SU-DHL-6 (cell line): ENCODE measurements around the gene RTL9.

Experiments used
- CTCF ChIP-seq: fragments of 200-600 bp; sonication (generic); IDR thresholded peaks from one replicate; pipeline ENCODE4 v1.5.1; 2017; ENCODE audit warnings: antibody characterized with exemption, mild to moderate bottlenecking, low read length, moderate library complexity; ENCODE audit not compliant: insufficient read depth, poor library complexity, severe bottlenecking
- EZH2phosphoT487 ChIP-seq: fragments of 200-600 bp; sonication (generic), shearing (Covaris generic); conservative IDR thresholded peaks from 2 replicates; pipeline ENCODE4 v1.6.1; 2018; ENCODE audit warnings: mild to moderate bottlenecking, antibody characterized with exemption, low read length, moderate library complexity, mixed read lengths

- TF ChIP-seq CTCF (no peak), EZH2phosphoT487 (no peak)
Observed at GRCh38 chrX:110403441-110404238, 45.0 kb downstream of the RTL9 start.
